Heart left ventricle (tissue), 13 donors: ENCODE measurements around the gene VAPB.

ENCODE experiments used
- CTCF ChIP-seq, 12 donors: fragments of 200-600 bp; sonication (generic) in 4 of 12; IDR thresholded peaks; one replicate each; pipeline versions ENCODE4 v1.5.0 to v1.8.0; 2018 to 2022; ENCODE audit warnings: antibody characterized with exemption in 12 of 12, mild to moderate bottlenecking in 5 of 12
- POLR2A ChIP-seq, 2 donors: fragments of 450-650 bp; IDR thresholded peaks; one replicate each; pipeline ENCODE4 v1.6.1; 2017; ENCODE audit warnings: antibody characterized with exemption in 2 of 2, mild to moderate bottlenecking in 2 of 2, moderate library complexity in 2 of 2
- donor health status: ischemic (EF 13 %, LVEDD 7.1; RV severe dilation, severe dysfunction).
- donor health status: DM: no; HTN: yes; CAD: no.
- donor health status: DM: no; HTN: no; CAD: no.
- donor health status: ischemic (EF 25% LVEDD 6.9; RV normal size, moderate dysfunction).
- donor health status: ischemic (EF 25% LVEDD 5.7; RV mildly dilated, moderate dysfunction).
- donor health status: ischemic (EF 35%, LVEDD 5.7; RV mildly dilated, moderate dysfunction).
- donor health status: nonischemic (EF 11% LVEDD 7.7; RV severe dilation, severe dysfunction).
- donor health status: DM: yes; HTN: yes; CAD: no.
- donor health status: PGD.
- donor health status: ischemic (EF 29% LVEDD 5.4; RV normal size, mild dysfunction).
- donor health status: nonischemic (EF 23%, LVEDD 6.1; RV moderate dilation, normal function).

GRCh38 chr20:58481481-58482021 lies 92.5 kb downstream of the VAPB start:
- peak; percentile 14 to 50 (median 34) for TF ChIP-seq CTCF (IDR thresholded peaks at IDR 0.05)
- no peak for TF ChIP-seq POLR2A (IDR thresholded peaks at IDR 0.05)
